GM12872 (cell line): ENCODE results near the gene MAST4.

Source experiments
- CTCF ChIP-seq: IDR thresholded peaks from 3 replicates; pipeline ENCODE4 v1.5.1; 2011; ENCODE audit warnings: low read depth, mild to moderate bottlenecking, low read length, moderate library complexity; ENCODE audit not compliant: insufficient read depth

Gene MAST4

GRCh38 chr5:66674802-66675201 is 78.6 kb downstream of the MAST4 start:
- TF ChIP-seq CTCF = no peak

- no peak for TF ChIP-seq CTCF
These were observed 79.2 kb downstream of the MAST4 start for GRCh38 chr5:66675406-66675805.

GRCh38 chr5:66680221-66680620 is 84.0 kb downstream of the MAST4 start:
- TF ChIP-seq CTCF = no peak

DNA sequence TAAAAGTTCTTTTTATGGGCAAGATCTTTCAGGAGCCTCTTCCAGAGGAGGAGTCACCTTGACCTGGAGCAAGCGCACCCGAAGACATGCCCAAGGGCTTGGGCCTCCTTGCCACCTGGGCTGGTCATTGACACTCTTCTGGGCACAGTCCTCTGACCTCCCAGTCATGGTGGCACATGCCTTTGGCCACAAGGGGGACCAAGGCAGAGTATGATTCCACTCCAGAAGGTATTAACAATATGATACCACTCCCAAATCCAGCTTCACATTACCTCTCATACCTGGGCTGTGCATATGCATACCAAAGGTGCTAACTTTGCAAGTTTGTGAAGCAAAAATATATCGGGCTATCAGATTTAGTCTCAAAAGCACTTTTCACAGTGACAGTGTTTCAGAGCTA is 84.6 kb downstream of the MAST4 start:
- TF ChIP-seq CTCF = peak; percentile 50

DNA sequence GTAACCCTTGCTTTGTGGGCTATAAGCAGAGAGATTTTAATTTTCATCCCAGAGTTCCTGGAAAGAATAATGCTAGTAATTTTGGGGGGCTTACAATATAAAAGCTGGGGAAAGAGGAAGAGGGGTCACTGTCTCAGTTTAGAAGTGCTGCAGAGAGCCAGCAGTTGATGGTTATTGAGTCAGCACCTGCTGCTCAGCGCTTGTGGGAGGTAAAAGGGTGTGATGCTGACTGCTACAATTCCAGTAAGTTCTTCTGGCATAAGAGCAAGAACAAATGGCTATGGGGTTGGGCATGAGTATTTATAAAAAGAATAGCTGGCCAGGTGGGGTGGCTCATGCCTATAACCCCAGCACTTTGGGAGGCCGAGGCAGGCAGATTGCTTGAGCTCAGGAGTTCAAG is 88.5 kb downstream of the MAST4 start:
- TF ChIP-seq CTCF = no peak

DNA sequence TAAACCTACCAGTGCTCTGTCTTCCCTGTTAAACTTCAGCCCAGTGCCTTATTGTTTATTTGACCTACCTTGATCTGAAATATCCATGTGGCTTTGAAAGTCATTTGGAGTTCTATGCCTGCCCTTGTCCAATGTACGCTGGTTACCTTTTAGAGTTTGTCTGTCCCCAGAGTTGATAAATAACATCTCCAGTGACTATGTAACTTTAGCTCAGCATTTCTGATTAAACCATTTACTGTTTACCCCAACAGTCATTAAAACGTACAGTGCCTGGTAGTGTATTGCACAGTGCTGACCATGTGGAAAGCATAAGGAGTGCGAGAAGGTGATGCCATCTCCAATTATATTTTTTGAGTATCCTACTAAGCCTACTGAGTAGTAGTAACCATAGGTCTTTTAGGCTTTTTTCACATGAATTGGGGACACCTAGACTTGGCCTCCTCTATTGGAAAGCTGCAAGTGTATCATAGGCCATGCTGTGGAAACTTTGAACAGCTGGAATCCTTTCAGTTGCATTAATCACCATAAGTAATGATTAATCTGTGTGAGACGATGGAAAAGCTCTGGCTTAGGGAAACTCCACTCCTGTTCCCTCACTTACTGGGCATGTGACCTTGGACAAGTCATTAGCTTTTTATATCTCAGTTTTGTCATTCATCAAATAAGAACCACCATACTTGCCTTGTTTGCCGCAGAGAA is 93.5 kb downstream of the MAST4 start:
- TF ChIP-seq CTCF = no peak

GRCh38 chr5:66694036-66694435 is 97.8 kb downstream of the MAST4 start:
- TF ChIP-seq CTCF = no peak
